Fibroblast of lung (primary cell): ENCODE data around the gene EZR. TPM values are rescaled to one million over a fixed set of nuclear protein-coding genes. Genes with fewer than 3 reads are reported as not detected.
A peak's percentile ranks its signal among the peaks of the same experiment; 100 is the strongest.
"Not testable (repeated sequence)": the region's sequence is repeated elsewhere in the genome, so short reads cannot be mapped to it uniquely, and the experiment has no call there.

ENCODE experiments used
- DNase-seq, 2 donors: peaks; one replicate each; pipeline versions ENCODE4 v3.0.0 to v3.0.0-alpha.2; 2010; ENCODE audit warnings: low read depth in 2 of 2
- H2AFZ ChIP-seq: 2 replicates; pipeline ENCODE4 v1.5.1; 2012; ENCODE audit warnings: low read length, control low read depth, inconsistent platforms
- H3K27ac ChIP-seq: 2 replicates; pipeline ENCODE4 v1.5.1; 2011; ENCODE audit warnings: low read length, control low read depth; ENCODE audit not compliant: insufficient read depth
- H3K27me3 ChIP-seq: 2 replicates; pipeline ENCODE4 v1.5.1; 2011; ENCODE audit warnings: mild to moderate bottlenecking, low read length; ENCODE audit not compliant: control insufficient read depth, insufficient read depth
- H3K36me3 ChIP-seq: 2 replicates; pipeline ENCODE4 v1.5.1; 2011; ENCODE audit warnings: low read length; ENCODE audit not compliant: control insufficient read depth, insufficient read depth
- H3K4me1 ChIP-seq: 2 replicates; pipeline ENCODE4 v1.5.1; 2011; ENCODE audit warnings: low read length; ENCODE audit not compliant: control insufficient read depth, insufficient read depth; ENCODE audit errors: extremely low read depth
- H3K4me2 ChIP-seq: 2 replicates; pipeline ENCODE4 v1.5.1; 2011; ENCODE audit warnings: low read length, control low read depth; ENCODE audit not compliant: insufficient read depth; ENCODE audit errors: extremely low read depth
- H3K4me3 ChIP-seq, 4 experiments: fragments of 200-600 bp in 1 of 4; sonication (generic) in 1 of 4; replicated peaks in 1 of 4; 2 replicates each; pipeline ENCODE4 v1.5.1; 2011 to 2016; ENCODE audit warnings: low read length in 4 of 4, low read depth in 3 of 4, mild to moderate bottlenecking in 3 of 4, control low read depth in 2 of 4, inconsistent platforms in 1 of 4, mixed read lengths in 1 of 4; ENCODE audit not compliant: insufficient read depth in 1 of 4; ENCODE audit errors: control extremely low read depth in 1 of 4
- H3K79me2 ChIP-seq: 2 replicates; pipeline ENCODE4 v1.5.1; 2012; ENCODE audit warnings: mild to moderate bottlenecking, low read length, inconsistent platforms; ENCODE audit not compliant: control insufficient read depth, insufficient read depth
- H3K9ac ChIP-seq: 2 replicates; pipeline ENCODE4 v1.5.1; 2011; ENCODE audit warnings: mild to moderate bottlenecking, low read length, control low read depth; ENCODE audit not compliant: insufficient read depth
- H3K9me3 ChIP-seq: 2 replicates; pipeline ENCODE4 v1.5.1; 2012; ENCODE audit warnings: low read depth, low read length; ENCODE audit not compliant: control insufficient read depth, insufficient read depth
- H4K20me1 ChIP-seq: 2 replicates; pipeline ENCODE4 v1.5.1; 2011; ENCODE audit warnings: low read length; ENCODE audit not compliant: control insufficient read depth, insufficient read depth; ENCODE audit errors: extremely low read depth
- CTCF ChIP-seq, 2 donors: IDR thresholded peaks in 1 of 2; conservative IDR thresholded peaks in 1 of 2; 1 replicate in 1 of 2; 2 replicates in 1 of 2; pipeline ENCODE4 v1.5.1; 2011 to 2012; ENCODE audit warnings: low read length in 2 of 2, control low read depth in 1 of 2, inconsistent platforms in 1 of 2, low read depth in 1 of 2, mild to moderate bottlenecking in 1 of 2
- EZH2 ChIP-seq: IDR thresholded peaks from 2 replicates; pipeline ENCODE4 v1.5.1; 2012; ENCODE audit warnings: low read length, control low read depth, mild to moderate bottlenecking; ENCODE audit errors: missing control alignments
- polyA plus RNA-seq, 2 donors: library from polyadenylated mRNA; depleted of rRNA in 1 of 2; stranded (reverse) in 1 of 2; unstranded in 1 of 2; fragments of >200 nt; gene quantifications; 2 replicates each; pipeline ENCODE4 v1.2.1, GENCODE V29; 2011 to 2012; ENCODE audit warnings: missing spikeins in 1 of 2
- total RNA-seq: library from RNA; depleted of rRNA; stranded (reverse); fragments of >200 nt; gene quantifications from 2 replicates; pipeline ENCODE4 v1.2.1, GENCODE V29; 2014

The EZR gene
- total and polyA plus RNA-seq, 2 donors (not counting 1 experiment from before 2014, with no cell fraction given), result 89.0 to 132 TPM

DNA sequence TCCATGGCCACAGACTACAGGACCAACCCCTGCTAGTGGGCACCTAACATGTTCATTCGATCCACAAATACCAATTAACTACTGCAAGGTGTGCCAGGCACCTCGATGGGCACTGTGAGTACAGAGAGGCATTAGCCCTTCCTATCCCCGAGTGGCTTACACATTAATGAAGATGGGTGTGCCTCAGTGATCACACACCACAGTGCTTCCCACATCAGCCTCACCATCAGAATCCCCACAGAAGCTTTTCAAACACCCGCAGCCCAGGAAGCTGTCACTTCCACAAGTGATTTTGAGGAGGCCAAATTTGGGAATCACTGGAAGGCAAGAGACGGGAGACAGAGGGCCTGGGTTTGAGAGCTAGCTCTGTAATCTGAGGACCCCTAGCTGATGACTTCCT lies 23.7 kb downstream of the EZR start:
- Histone ChIP-seq H3K4me2 (no peak overlapping the region), H3K4me1 (peaks cover 14% of the 10 kb centered on the region), H3K9ac (no peak overlapping the region), H3K27me3 (no peaks in the 10 kb centered on the region), H3K9me3 (no peaks in the 10 kb centered on the region), H3K79me2 (peaks cover 93% of the 10 kb centered on the region), H4K20me1 (no peaks in the 10 kb centered on the region), H3K27ac (no peak overlapping the region), H3K36me3 (no peaks in the 10 kb centered on the region), H3K4me3 (no peak overlapping the region), H2AFZ (no peak overlapping the region)
- no peak for TF ChIP-seq CTCF (conservative IDR thresholded peaks at IDR 0.05 in 1 of 2, IDR thresholded peaks at IDR 0.05 in 1 of 2; ENCODE audit: low read depth in 1 of 2, low read length in 2 of 2)
- TF ChIP-seq EZH2, result no peak
- DNase-seq, result no peak

DNA sequence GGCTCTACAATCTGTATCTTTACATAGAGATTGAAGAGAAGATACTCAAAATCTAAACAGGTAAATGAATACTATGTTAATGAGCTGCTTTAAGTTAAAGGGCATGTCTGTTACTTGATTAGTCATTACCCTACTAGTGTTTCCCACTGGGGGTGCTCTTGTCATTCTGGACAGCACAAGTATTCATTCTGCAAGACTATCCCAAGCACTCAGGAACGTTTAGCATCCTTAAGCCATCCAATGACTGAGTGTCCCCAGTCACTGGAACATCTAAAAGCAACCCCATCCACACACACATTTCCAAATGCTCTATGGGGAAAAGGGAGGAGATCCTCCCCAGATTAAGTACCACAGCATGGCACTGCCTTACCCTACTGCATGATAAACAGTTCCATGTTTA lies 25.7 kb downstream of the EZR start:
- TF ChIP-seq EZH2 (no peak), CTCF (conservative IDR thresholded peaks at IDR 0.05 in 1 of 2, IDR thresholded peaks at IDR 0.05 in 1 of 2; ENCODE audit: low read depth in 1 of 2, low read length in 2 of 2) (peak; percentile 44 to 58)
- Histone ChIP-seq H3K4me2 (no peak overlapping the region), H3K4me3 (no peak overlapping the region), H2AFZ (no peak overlapping the region), H3K9ac (no peak overlapping the region), H3K79me2 (peaks cover 87% of the 10 kb centered on the region), H3K36me3 (no peaks in the 10 kb centered on the region), H3K4me1 (peaks cover 2% of the 10 kb centered on the region), H3K9me3 (no peaks in the 10 kb centered on the region), H4K20me1 (no peaks in the 10 kb centered on the region), H3K27me3 (no peaks in the 10 kb centered on the region), H3K27ac (no peak overlapping the region)
- peak; percentile 61 to 69 for DNase-seq

GRCh38 chr6:158792505-158792904 lies 26.7 kb downstream of the EZR start:
- H3K4me1 ChIP-seq, H2AFZ ChIP-seq, DNase-seq, H3K9ac ChIP-seq, H3K27ac ChIP-seq, H3K4me2 ChIP-seq, H3K27me3 ChIP-seq, H3K4me3 ChIP-seq, H3K9me3 ChIP-seq, H3K36me3 ChIP-seq, H4K20me1 ChIP-seq: not testable (repeated sequence)
- H3K79me2 ChIP-seq, result peaks cover 80% of the 10 kb centered on the region
